ENCODE data around the gene BLOC1S1. TPM values are rescaled to one million over a fixed set of nuclear protein-coding genes. Genes with fewer than 3 reads are reported as not detected.

BLOC1S1 gene
- total RNA-seq, 1 experiment from 2014 or later: 85.5 TPM

DNA sequence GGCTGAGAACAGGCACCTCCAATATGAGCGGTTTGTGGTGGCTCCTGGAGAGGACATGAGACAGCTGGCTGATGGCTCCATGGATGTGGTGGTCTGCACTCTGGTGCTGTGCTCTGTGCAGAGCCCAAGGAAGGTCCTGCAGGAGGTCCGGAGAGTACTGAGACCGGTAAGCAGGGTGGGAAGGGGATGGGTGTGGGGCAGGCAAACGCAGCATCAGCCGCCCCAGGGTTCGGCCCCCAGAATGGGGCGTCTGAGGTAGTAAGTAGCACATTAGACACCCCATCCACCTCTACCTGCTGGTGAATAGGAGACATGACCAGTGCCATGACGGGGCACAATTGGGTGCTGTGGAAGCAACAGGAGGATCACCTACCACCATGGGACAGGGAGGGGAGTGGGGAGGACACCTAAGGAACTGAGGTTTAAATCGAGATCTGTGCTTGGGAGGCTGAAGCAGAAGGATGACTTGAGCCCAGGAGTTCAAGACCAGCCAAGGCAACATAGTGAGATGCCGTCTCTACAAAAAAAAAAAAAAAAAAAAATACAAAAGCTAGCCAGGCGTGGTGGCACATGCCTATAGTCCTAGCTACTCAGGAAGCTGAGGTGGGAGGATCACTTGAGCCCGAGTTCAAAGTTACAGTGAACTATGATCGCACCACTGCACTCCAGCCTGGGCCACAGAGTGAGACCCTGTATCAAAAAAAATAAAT is 33.6 kb upstream of the BLOC1S1 start (continued):
- TF ChIP-seq, protein P1, sequence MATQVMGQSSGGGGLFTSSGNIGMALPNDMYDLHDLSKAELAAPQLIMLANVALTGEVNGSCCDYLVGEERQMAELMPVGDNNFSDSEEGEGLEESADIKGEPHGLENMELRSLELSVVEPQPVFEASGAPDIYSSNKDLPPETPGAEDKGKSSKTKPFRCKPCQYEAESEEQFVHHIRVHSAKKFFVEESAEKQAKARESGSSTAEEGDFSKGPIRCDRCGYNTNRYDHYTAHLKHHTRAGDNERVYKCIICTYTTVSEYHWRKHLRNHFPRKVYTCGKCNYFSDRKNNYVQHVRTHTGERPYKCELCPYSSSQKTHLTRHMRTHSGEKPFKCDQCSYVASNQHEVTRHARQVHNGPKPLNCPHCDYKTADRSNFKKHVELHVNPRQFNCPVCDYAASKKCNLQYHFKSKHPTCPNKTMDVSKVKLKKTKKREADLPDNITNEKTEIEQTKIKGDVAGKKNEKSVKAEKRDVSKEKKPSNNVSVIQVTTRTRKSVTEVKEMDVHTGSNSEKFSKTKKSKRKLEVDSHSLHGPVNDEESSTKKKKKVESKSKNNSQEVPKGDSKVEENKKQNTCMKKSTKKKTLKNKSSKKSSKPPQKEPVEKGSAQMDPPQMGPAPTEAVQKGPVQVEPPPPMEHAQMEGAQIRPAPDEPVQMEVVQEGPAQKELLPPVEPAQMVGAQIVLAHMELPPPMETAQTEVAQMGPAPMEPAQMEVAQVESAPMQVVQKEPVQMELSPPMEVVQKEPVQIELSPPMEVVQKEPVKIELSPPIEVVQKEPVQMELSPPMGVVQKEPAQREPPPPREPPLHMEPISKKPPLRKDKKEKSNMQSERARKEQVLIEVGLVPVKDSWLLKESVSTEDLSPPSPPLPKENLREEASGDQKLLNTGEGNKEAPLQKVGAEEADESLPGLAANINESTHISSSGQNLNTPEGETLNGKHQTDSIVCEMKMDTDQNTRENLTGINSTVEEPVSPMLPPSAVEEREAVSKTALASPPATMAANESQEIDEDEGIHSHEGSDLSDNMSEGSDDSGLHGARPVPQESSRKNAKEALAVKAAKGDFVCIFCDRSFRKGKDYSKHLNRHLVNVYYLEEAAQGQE (IDR thresholded peaks at IDR 0.05; ENCODE audit: low read depth): no peak
- no peak for TF ChIP-seq TCF7L2 (IDR thresholded peaks at IDR 0.05; ENCODE audit: borderline replicate concordance, extremely low read depth, insufficient read depth, insufficient read length)

DNA sequence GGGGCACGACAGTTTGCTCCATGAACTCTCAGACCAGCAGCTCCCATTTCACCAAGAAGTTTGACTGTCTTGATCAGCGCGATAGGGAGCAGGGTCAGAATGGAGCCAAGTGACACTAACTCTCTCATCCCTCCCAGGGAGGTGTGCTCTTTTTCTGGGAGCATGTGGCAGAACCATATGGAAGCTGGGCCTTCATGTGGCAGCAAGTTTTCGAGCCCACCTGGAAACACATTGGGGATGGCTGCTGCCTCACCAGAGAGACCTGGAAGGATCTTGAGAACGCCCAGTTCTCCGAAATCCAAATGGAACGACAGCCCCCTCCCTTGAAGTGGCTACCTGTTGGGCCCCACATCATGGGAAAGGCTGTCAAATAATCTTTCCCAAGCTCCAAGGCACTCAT is 32.2 kb upstream of the BLOC1S1 start:
- no peaks in the 10 kb centered on the region for H4K20me1 ChIP-seq (ENCODE audit: insufficient read depth)
- no peaks in the 10 kb centered on the region for H3K27me3 ChIP-seq (ENCODE audit: insufficient read depth, low read length)
- no peak overlapping the region for H2AFZ ChIP-seq (ENCODE audit: low read depth, low read length, poor library complexity, severe bottlenecking)
- CTCF ChIA-PET: interaction anchor here (2.9 to 3.1 kb wide), 2 partner anchors 22 to 37 kb away, joined by 19 to 21 read pairs; partner anchors contain the start of gene RDH5
- intact Hi-C loops (cut with micrococcal nuclease): no loop called here
- H3K36me3 ChIP-seq (ENCODE audit: control insufficient read depth in 1 of 2, insufficient read depth in 2 of 2, low read length in 2 of 2): no peaks in the 10 kb centered on the region
- no TSS peak for BruUV-seq (replicated peaks)
- 0 out of 2 replicates have a peak, but pooled peaks cover 5% of the 10 kb centered on the region for H3K79me2 ChIP-seq (ENCODE audit: insufficient read depth, low read length)
- no peak for TF ChIP-seq SP1 (IDR thresholded peaks at IDR 0.05; ENCODE audit: low read depth)
- no peak for TF ChIP-seq CBX3 (IDR thresholded peaks at IDR 0.05; ENCODE audit: low read depth)
- TF ChIP-seq, protein P1 (IDR thresholded peaks at IDR 0.05; ENCODE audit: low read depth): no peak
- no peak for TF ChIP-seq POLR2A (IDR thresholded peaks at IDR 0.05; ENCODE audit: borderline replicate concordance, extremely low read depth, insufficient read depth, insufficient read length)
- no peak for TF ChIP-seq TCF7L2 (IDR thresholded peaks at IDR 0.05; ENCODE audit: borderline replicate concordance, extremely low read depth, insufficient read depth, insufficient read length)
- no peak for TF ChIP-seq YY1 (IDR thresholded peaks at IDR 0.05; ENCODE audit: extremely low read depth, insufficient replicate concordance, low read depth, low read length)
- TF ChIP-seq SIN3A (IDR thresholded peaks at IDR 0.05; ENCODE audit: low read depth): no peak
- no peak for TF ChIP-seq POLR2AphosphoS5 (IDR thresholded peaks at IDR 0.05; ENCODE audit: low read depth, low read length)
- no peak for TF ChIP-seq EZH2 (IDR thresholded peaks at IDR 0.05)
- TF ChIP-seq, protein P2, sequence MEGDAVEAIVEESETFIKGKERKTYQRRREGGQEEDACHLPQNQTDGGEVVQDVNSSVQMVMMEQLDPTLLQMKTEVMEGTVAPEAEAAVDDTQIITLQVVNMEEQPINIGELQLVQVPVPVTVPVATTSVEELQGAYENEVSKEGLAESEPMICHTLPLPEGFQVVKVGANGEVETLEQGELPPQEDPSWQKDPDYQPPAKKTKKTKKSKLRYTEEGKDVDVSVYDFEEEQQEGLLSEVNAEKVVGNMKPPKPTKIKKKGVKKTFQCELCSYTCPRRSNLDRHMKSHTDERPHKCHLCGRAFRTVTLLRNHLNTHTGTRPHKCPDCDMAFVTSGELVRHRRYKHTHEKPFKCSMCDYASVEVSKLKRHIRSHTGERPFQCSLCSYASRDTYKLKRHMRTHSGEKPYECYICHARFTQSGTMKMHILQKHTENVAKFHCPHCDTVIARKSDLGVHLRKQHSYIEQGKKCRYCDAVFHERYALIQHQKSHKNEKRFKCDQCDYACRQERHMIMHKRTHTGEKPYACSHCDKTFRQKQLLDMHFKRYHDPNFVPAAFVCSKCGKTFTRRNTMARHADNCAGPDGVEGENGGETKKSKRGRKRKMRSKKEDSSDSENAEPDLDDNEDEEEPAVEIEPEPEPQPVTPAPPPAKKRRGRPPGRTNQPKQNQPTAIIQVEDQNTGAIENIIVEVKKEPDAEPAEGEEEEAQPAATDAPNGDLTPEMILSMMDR (IDR thresholded peaks at IDR 0.05 in 2 of 3, conservative IDR thresholded peaks at IDR 0.05 in 1 of 3; ENCODE audit: borderline replicate concordance in 1 of 3, insufficient read depth in 1 of 3, low read depth in 2 of 3, low read length in 2 of 3): no peak
- TF ChIP-seq JUND (IDR thresholded peaks at IDR 0.05): no peak
- no peak for TF ChIP-seq SRF (IDR thresholded peaks at IDR 0.05; ENCODE audit: low read depth)
- DNase-seq (ENCODE audit: low read depth, low spot score) (no peak), ATAC-seq (no peak)
- peaks cover 9 to 27% of the 10 kb centered on the region in 2 experiments for H3K4me1 ChIP-seq (ENCODE audit: control insufficient read depth in 1 of 2, insufficient read depth in 2 of 2, low read length in 2 of 2)
- H3K4me2 ChIP-seq (ENCODE audit: low read length): no peak overlapping the region
- H3K9me2 ChIP-seq (ENCODE audit: insufficient read depth): no peaks in the 10 kb centered on the region
- RAD21 ChIA-PET (ENCODE audit: low non-redundant PET in 1 of 2, low total read pairs in 2 of 2, uncharacterized antibody in 2 of 2, unreplicated experiment in 2 of 2): no interaction called here
- no peak overlapping the region for H3K9ac ChIP-seq (ENCODE audit: low read length)
- no peak overlapping the region for H3K27ac ChIP-seq (ENCODE audit: low read depth, low read length)
- no peak overlapping the region for H3K4me3 ChIP-seq (replicated peaks in 1 of 2; ENCODE audit: low read depth in 1 of 2, low read length in 2 of 2)
- POLR2A ChIA-PET: no interaction called here
- H3K9me3 ChIP-seq (ENCODE audit: control insufficient read depth in 1 of 2, insufficient read depth in 1 of 2, low read depth in 1 of 2, low read length in 2 of 2): no peaks in the 10 kb centered on the region
